GM06990 (cell line): ENCODE data around the gene CEP164.

Source experiments
- DNase-seq: peaks from one replicate; pipeline ENCODE4 v3.0.0-alpha.2; 2011; ENCODE audit not compliant: insufficient read length; ENCODE audit errors: extremely low read depth
- H3K27me3 ChIP-seq: replicated peaks from 2 replicates; pipeline ENCODE4 v1.6.0; 2011; ENCODE audit warnings: low read length; ENCODE audit not compliant: control insufficient read depth, insufficient read depth
- H3K36me3 ChIP-seq: 2 replicates; pipeline ENCODE4 v1.5.1; 2011; ENCODE audit warnings: low read length; ENCODE audit not compliant: control insufficient read depth, insufficient read depth
- H3K4me3 ChIP-seq: replicated peaks from 2 replicates; pipeline ENCODE4 v1.5.1; 2011; ENCODE audit warnings: low read depth, mild to moderate bottlenecking, control low read depth, low read length
- CTCF ChIP-seq: IDR thresholded peaks from 2 replicates; pipeline ENCODE4 v1.5.1; 2011; ENCODE audit warnings: low read length, control low read depth, mild to moderate bottlenecking, inconsistent platforms; ENCODE audit not compliant: insufficient read depth, poor library complexity, severe bottlenecking

The CEP164 gene

GRCh38 chr11:117459123-117459978 lies 131.7 kb downstream of the CEP164 start:
- H3K27me3 ChIP-seq, result no peaks in the 10 kb centered on the region
- no peaks in the 10 kb centered on the region for H3K36me3 ChIP-seq
- no peak overlapping the region for H3K4me3 ChIP-seq
- no peak for DNase-seq
- TF ChIP-seq CTCF, result no peak

GRCh38 chr11:117459979-117460300 lies 132.3 kb downstream of the CEP164 start:
- no peak for DNase-seq
- TF ChIP-seq CTCF, result no peak
- Histone ChIP-seq H3K27me3 (no peaks in the 10 kb centered on the region), H3K36me3 (no peaks in the 10 kb centered on the region), H3K4me3 (no peak overlapping the region)

- Histone ChIP-seq H3K27me3 (no peaks in the 10 kb centered on the region), H3K36me3 (no peaks in the 10 kb centered on the region), H3K4me3 (no peak overlapping the region)
- DNase-seq, result no peak
- no peak for TF ChIP-seq CTCF
Measured at GRCh38 chr11:117461396-117462182, 133.9 kb downstream of the CEP164 start.

GRCh38 chr11:117462183-117462863 lies 134.7 kb downstream of the CEP164 start:
- DNase-seq, result no peak
- Histone ChIP-seq H3K4me3 (no peak overlapping the region), H3K27me3 (no peaks in the 10 kb centered on the region), H3K36me3 (no peaks in the 10 kb centered on the region)
- no peak for TF ChIP-seq CTCF

GRCh38 chr11:117462864-117463247 lies 135.2 kb downstream of the CEP164 start:
- Histone ChIP-seq H3K4me3 (no peak overlapping the region), H3K27me3 (no peaks in the 10 kb centered on the region)

More at GRCh38 chr11:117462864-117463247, 135.2 kb downstream of the CEP164 start:
- H3K36me3 ChIP-seq, result no peaks in the 10 kb centered on the region
- TF ChIP-seq CTCF, result no peak
- no peak for DNase-seq
